NCI-H2171 treated with DMSO at 0.1 percent for 48 hours (cell line): Measurements from ENCODE around the gene AMMECR1L.
"Not testable (repeated sequence)": the region's sequence is repeated elsewhere in the genome, so short reads cannot be mapped to it uniquely, and the experiment has no call there.

Source experiments
- DNase-seq: peaks from one replicate; lab custom pipeline; 2025; lab: John Stamatoyannopoulos, UW

The AMMECR1L gene

GRCh38 chr2:127887082-127887775 lies 1.5 kb upstream of the AMMECR1L start:
- no peak for DNase-seq

GRCh38 chr2:127886593-127886935 lies 808 bp upstream of the AMMECR1L start:
- not testable (repeated sequence) for DNase-seq

- peak; percentile 16 for DNase-seq
Observed at GRCh38 chr2:127884861-127885740, 655 bp downstream of the AMMECR1L start.

GRCh38 chr2:127884436-127884835 lies 1.3 kb downstream of the AMMECR1L start:
- no peak for DNase-seq

- no peak for DNase-seq
Observed at GRCh38 chr2:127879899-127880298, 5.9 kb downstream of the AMMECR1L start.

GRCh38 chr2:127877626-127878025 lies 8.1 kb downstream of the AMMECR1L start:
- DNase-seq = no peak

- no peak for DNase-seq
Observed at GRCh38 chr2:127877136-127877535, 8.6 kb downstream of the AMMECR1L start.

GRCh38 chr2:127874378-127875269 lies 11.1 kb downstream of the AMMECR1L start:
- no peak for DNase-seq

GRCh38 chr2:127873707-127874303 lies 12.0 kb downstream of the AMMECR1L start:
- DNase-seq = no peak

GRCh38 chr2:127872354-127872753 lies 13.4 kb downstream of the AMMECR1L start:
- DNase-seq = no peak

GRCh38 chr2:127865926-127866325 lies 19.8 kb downstream of the AMMECR1L start:
- no peak for DNase-seq

- no peak for DNase-seq
Observed at GRCh38 chr2:127864877-127865276, 20.9 kb downstream of the AMMECR1L start.

GRCh38 chr2:127862228-127862627 lies 23.5 kb downstream of the AMMECR1L start:
- DNase-seq = no peak

GRCh38 chr2:127860130-127860529 lies 25.6 kb downstream of the AMMECR1L start:
- DNase-seq = peak; percentile 8

- peak; percentile 66 for DNase-seq
Observed at GRCh38 chr2:127859712-127860085, 26.1 kb downstream of the AMMECR1L start.

- DNase-seq = peak; percentile 55
Observed at GRCh38 chr2:127857265-127857808, 28.4 kb downstream of the AMMECR1L start.

- no peak for DNase-seq
Observed at GRCh38 chr2:127853671-127854070, 32.1 kb downstream of the AMMECR1L start.

GRCh38 chr2:127852388-127852787 lies 33.4 kb downstream of the AMMECR1L start:
- no peak for DNase-seq

- no peak for DNase-seq
Observed at GRCh38 chr2:127847931-127848330, 37.8 kb downstream of the AMMECR1L start.

GRCh38 chr2:127844973-127845372 lies 40.8 kb downstream of the AMMECR1L start:
- DNase-seq = peak; percentile 18

GRCh38 chr2:127843677-127844076 lies 42.1 kb downstream of the AMMECR1L start:
- no peak for DNase-seq
